GM13977 (cell line): ENCODE data around the gene RIPK3.
A peak's percentile ranks its signal among the peaks of the same experiment; 100 is the strongest.
"Not testable (repeated sequence)": the region's sequence is repeated elsewhere in the genome, so short reads cannot be mapped to it uniquely, and the experiment has no call there.

ENCODE experiments used
- DNase-seq: peaks from one replicate; pipeline ENCODE4 v3.0.0; 2012; ENCODE audit warnings: low spot score
- in situ Hi-C: fragments of 300-500 bp; cut with MboI; formaldehyde crosslinking; loops from one replicate; pipeline ENCODE4 v1.12.0; 2022; ENCODE audit warnings: low sequenced_read_pairs, low pct_unique_long_range_greater_than_20kb, mixed read lengths, inconsistent platforms; ENCODE audit not compliant: unreplicated experiment
- TF ChIP-seq, protein P1 (sequence below): IDR thresholded peaks from 2 replicates; pipeline ENCODE4 v1.5.1; 2012; ENCODE audit warnings: mild to moderate bottlenecking, control low read depth; ENCODE audit not compliant: insufficient read depth; ENCODE audit errors: extremely low read depth, missing control alignments

RIPK3 gene

DNA sequence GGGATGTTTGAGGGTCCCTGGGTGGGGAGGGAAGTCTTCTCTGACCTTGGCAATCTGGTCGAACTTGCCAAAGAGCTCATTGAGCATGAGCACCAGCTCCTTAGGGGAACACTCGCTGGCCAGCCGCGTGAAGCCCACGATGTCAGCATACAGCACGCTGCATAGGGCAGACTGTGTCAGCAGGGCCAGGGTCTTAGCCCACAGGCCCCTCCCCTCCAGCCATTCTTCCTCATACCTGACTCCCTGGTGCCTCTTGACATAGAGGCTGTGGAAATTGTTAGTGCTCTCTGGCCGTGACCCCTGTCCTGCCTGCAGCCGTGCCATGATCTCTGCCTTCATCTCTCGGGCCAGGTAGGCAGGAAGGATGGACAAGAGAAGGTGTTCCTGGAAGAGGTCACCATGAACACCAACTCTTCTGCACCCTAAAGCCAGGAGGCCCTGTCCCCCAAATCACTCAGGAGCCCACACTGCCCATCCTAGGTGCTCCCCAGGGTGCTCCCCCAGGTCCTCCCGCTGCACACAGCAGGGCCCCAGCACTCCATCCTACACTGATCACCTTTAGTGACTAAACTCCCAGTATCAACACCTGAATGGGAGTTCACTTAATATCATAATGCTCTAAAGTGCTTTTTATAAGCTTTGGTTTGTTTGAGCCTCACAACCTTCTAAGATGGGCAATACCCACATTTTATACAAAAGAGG lies 8.7 kb downstream of the RIPK3 start:
- DNase-seq, result no peak

DNA sequence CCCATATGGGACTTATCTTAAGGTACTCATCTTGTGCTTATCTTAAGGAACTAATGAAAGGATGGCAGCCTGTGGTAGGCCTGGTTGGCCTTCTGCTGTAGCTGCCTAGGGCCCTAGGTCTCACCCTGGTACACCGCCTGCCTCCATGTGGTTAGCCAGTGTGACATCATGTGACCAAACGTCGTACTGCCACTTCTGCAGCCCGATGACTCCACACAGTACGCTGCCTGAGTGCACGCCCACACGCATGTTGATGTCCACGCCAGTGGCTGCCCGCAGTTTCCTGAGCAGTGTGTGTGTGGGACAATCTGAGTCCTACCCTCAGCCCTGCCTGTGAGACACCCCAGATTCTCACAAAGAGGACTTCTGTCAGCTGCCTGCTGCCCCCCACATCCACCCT lies 10.1 kb downstream of the RIPK3 start:
- in situ Hi-C loops, result loop anchor here (5.0 to 25.0 kb wide), 2 partner anchors 108 to 333 kb away; no protein-coding TSS in a partner anchor
- TF ChIP-seq, protein P1, sequence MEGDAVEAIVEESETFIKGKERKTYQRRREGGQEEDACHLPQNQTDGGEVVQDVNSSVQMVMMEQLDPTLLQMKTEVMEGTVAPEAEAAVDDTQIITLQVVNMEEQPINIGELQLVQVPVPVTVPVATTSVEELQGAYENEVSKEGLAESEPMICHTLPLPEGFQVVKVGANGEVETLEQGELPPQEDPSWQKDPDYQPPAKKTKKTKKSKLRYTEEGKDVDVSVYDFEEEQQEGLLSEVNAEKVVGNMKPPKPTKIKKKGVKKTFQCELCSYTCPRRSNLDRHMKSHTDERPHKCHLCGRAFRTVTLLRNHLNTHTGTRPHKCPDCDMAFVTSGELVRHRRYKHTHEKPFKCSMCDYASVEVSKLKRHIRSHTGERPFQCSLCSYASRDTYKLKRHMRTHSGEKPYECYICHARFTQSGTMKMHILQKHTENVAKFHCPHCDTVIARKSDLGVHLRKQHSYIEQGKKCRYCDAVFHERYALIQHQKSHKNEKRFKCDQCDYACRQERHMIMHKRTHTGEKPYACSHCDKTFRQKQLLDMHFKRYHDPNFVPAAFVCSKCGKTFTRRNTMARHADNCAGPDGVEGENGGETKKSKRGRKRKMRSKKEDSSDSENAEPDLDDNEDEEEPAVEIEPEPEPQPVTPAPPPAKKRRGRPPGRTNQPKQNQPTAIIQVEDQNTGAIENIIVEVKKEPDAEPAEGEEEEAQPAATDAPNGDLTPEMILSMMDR, result no peak
- DNase-seq, result no peak

More for the DNA sequence above, 8.7 kb downstream of the RIPK3 start:
- TF ChIP-seq, protein P1, result no peak
- in situ Hi-C loops, result loop anchor here (5.0 to 25.0 kb wide), 2 partner anchors 106 to 331 kb away; no protein-coding TSS in a partner anchor

DNA sequence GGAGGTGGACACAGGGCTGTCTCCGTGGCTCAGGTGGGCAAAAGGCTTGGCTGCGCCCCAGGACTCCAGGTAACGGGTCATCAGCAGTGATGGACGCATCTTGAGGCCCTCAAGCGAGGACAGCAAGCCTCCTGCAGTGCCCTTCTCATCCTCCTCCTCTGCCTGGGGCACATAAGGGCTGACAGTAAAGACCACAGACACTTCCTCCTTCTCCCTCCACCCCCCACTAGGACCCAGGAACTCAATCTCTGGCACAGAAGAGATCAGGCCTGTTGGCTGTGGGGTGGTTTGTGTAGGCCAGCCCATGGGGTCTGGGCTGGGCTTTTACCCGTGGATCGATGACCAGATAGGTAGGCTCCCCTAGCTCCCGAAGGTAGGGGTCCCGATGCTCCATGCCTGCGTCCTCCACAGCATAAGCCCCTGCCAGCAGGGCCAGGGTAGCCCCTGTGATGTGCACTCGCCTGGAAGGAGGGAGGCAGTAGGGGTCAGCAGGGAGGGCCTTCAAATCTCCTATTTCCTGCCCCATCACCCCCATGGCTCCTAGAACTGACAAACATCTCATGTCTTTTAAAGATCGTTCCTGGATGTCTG lies 10.6 kb downstream of the RIPK3 start:
- TF ChIP-seq, protein P1, result no peak
- no peak for DNase-seq
- in situ Hi-C loops, result loop anchor here (25.0 kb wide), 1 partner anchor 333 kb away; no protein-coding TSS in a partner anchor

DNA sequence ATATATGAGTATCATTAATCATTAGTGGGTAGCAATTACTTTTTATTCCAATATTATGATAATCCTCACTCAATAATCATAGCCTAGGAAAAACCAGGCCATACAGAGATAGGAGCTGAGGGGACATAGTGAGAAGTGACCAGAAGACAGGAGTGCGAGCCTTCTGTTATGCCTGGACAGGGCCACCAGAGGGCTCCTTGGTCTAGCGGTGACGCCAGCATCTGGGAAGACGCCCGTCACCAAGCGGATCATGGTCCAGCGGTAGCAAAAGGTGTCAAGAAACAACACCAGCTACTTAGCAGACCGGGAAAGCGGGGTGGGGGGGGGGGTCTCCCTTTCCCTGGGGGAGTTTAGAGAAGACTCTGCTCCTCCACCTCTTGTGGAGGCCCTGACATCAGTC lies 11.9 kb downstream of the RIPK3 start:
- TF ChIP-seq, protein P1, result peak; percentile 57
- DNase-seq, result not testable (repeated sequence)
- in situ Hi-C loops, result loop anchor here (25.0 kb wide), 1 partner anchor 334 kb away; no protein-coding TSS in a partner anchor

DNA sequence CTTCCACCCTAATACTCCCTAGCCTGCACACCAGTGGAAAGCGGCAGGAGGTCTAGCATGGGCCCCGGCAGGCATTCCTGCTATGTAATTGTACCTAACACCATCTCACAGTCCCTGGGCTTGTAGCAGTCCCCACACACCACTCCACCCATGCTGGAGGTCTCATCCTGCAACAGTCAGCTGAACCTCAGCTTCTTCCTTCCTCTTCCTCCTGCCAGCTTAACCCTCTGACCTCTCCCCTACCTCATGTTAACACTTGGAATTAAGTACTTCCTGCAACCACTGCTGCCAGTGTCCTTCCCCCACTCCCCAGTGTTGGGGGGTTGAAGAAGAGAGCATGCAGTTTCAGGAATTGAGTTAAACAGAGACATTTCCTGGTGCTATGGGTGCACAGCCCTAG lies 12.5 kb downstream of the RIPK3 start:
- no peak for DNase-seq
- TF ChIP-seq, protein P1, result no peak
- in situ Hi-C loops, result loop anchor here (25.0 kb wide), 1 partner anchor 335 kb away; no protein-coding TSS in a partner anchor

DNA sequence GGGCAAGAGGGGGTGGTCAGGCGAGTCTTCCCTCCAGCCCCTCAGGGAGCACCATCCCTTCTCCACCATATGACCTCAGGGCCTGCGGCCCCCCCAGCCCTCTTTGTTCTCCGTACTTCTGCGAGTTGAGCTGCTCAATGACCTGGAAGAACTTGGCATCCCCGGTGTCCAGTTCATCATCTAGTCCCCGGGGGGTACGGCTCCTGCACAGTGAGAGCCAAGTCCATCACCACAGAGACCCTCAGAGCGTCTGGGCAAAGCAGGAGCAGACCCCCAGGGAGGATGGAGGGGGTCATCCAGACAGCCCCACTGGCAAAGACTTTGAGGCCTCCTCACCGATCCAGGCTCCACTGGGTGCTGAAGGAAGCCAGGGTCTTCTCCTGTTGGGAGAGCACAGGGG lies 13.8 kb downstream of the RIPK3 start:
- in situ Hi-C loops, result loop anchor here (25.0 kb wide), 1 partner anchor 336 kb away; no protein-coding TSS in a partner anchor
- no peak for DNase-seq
- TF ChIP-seq, protein P1, result no peak
